ENCODE measurements around the gene HIVEP1. TPM values are rescaled to one million over a fixed set of nuclear protein-coding genes. Genes with fewer than 3 reads are reported as not detected.

The HIVEP1 gene
- total RNA-seq, 1 donor from 2014 or later, result 45.4 TPM

DNA sequence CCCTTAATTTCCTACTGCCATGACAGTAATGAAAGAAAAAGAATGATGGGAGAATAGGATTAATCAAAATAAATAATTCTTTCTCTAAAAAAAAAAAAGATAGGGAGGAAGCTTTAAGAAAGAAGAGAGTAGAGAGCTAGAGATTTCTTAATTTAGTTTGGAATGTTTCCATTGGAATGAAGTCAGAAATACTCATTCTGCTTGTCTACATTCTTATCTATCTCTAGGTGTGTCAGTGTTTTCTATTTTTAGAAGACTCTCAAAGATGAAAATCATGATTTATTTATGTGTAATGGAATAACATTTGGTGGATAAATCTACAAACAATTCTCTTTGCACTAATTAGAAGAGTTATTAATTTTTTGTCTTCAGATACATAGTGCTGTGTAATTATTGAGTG, 38.0 kb upstream of the HIVEP1 start:
- no peaks in the 10 kb centered on the region for H3K27me3 ChIP-seq (ENCODE audit: control insufficient read depth, insufficient read depth, low read length)
- TF ChIP-seq, protein P1, sequence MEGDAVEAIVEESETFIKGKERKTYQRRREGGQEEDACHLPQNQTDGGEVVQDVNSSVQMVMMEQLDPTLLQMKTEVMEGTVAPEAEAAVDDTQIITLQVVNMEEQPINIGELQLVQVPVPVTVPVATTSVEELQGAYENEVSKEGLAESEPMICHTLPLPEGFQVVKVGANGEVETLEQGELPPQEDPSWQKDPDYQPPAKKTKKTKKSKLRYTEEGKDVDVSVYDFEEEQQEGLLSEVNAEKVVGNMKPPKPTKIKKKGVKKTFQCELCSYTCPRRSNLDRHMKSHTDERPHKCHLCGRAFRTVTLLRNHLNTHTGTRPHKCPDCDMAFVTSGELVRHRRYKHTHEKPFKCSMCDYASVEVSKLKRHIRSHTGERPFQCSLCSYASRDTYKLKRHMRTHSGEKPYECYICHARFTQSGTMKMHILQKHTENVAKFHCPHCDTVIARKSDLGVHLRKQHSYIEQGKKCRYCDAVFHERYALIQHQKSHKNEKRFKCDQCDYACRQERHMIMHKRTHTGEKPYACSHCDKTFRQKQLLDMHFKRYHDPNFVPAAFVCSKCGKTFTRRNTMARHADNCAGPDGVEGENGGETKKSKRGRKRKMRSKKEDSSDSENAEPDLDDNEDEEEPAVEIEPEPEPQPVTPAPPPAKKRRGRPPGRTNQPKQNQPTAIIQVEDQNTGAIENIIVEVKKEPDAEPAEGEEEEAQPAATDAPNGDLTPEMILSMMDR (IDR thresholded peaks at IDR 0.05; ENCODE audit: insufficient read depth, low read length, poor library complexity, severe bottlenecking), result no peak
- no peaks in the 10 kb centered on the region for H3K36me3 ChIP-seq (ENCODE audit: control insufficient read depth, insufficient read depth, low read length)
- DNase-seq (ENCODE audit: low read depth), result no peak
- no peak overlapping the region for H3K4me3 ChIP-seq (ENCODE audit: low read depth, low read length)

DNA sequence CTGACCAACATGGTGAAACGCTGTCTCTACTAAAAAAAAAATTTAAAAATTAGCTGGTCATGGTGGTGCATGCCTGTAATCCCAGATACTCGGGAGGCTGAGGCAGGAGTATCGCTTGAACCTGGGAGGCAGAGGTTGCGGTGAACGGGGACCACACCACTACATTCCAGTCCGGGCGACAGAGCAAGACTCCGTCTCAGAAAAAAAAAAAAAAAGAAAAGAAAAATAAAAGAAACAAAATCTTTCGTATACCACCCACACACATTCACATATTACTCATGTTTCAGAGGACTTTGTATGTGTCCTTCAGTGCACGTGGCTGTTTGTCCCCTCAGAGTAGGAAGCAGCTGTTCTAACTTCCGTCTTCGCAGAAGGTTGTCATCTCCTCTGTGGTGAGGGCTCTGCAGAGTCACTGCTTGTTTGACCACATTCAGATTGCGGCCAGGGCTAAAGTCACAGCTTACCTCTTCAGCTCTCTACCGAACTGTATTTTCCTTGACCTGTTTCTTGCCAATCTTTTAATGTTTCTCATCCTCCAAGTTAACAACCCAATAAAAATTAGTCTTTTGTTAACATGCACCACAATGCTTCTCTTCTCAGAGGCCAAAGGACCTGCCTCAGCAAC, 36.6 kb upstream of the HIVEP1 start:
- no peak overlapping the region for H3K4me3 ChIP-seq (ENCODE audit: low read depth, low read length)

DNA sequence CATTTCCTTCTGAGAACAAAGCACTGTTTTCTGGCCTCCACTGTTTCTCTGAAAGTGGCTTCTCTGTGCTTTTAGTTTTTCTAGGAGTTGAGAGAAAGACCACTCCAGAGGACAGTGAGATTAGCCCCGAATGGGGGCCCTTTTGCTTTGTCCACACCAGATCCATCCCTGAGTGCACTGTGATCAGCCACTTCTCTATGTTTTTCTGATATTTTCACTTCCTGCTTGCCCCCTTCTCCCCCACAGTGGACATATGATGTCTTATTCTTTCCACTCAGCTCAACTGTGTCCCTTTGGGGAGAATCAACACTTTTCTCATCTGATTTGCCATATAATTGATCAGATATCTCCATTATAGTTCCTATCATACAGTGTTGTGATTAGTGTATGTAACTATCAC, 35.6 kb upstream of the HIVEP1 start:
- Histone ChIP-seq H3K4me3 (ENCODE audit: low read depth, low read length) (no peak overlapping the region), H3K36me3 (ENCODE audit: control insufficient read depth, insufficient read depth, low read length) (no peaks in the 10 kb centered on the region), H3K27me3 (ENCODE audit: control insufficient read depth, insufficient read depth, low read length) (no peaks in the 10 kb centered on the region)
- DNase-seq (ENCODE audit: low read depth), result no peak
- TF ChIP-seq, protein P1 (IDR thresholded peaks at IDR 0.05; ENCODE audit: insufficient read depth, low read length, poor library complexity, severe bottlenecking), result no peak

More for the DNA sequence above, 36.6 kb upstream of the HIVEP1 start:
- TF ChIP-seq, protein P1 (IDR thresholded peaks at IDR 0.05; ENCODE audit: insufficient read depth, low read length, poor library complexity, severe bottlenecking), result no peak
- no peaks in the 10 kb centered on the region for H3K36me3 ChIP-seq (ENCODE audit: control insufficient read depth, insufficient read depth, low read length)
- H3K27me3 ChIP-seq (ENCODE audit: control insufficient read depth, insufficient read depth, low read length), result no peaks in the 10 kb centered on the region
- no peak for DNase-seq (ENCODE audit: low read depth)

DNA sequence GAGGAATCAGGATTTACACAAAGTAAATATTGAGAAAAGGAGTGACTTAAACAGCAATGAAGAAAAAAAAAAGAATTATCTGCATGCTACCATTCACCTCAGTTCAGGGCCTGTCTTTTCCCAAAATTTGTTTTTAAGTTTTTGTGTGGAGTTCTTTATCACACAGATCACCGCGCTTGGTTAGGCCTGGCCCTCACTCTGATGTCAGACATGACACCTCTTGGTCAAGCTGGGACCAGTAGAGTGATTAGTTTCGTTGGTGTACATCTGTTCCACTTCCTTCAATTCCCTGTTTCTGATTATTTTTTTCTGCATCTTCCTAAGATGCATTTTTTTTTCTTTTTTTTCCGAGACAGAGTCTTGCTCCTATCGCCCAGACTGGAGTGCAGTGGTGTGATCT, 34.9 kb upstream of the HIVEP1 start:
- TF ChIP-seq, protein P1 (IDR thresholded peaks at IDR 0.05; ENCODE audit: insufficient read depth, low read length, poor library complexity, severe bottlenecking), result no peak
- Histone ChIP-seq H3K36me3 (ENCODE audit: control insufficient read depth, insufficient read depth, low read length) (no peaks in the 10 kb centered on the region), H3K27me3 (ENCODE audit: control insufficient read depth, insufficient read depth, low read length) (no peaks in the 10 kb centered on the region), H3K4me3 (ENCODE audit: low read depth, low read length) (no peak overlapping the region)
- DNase-seq (ENCODE audit: low read depth), result no peak

DNA sequence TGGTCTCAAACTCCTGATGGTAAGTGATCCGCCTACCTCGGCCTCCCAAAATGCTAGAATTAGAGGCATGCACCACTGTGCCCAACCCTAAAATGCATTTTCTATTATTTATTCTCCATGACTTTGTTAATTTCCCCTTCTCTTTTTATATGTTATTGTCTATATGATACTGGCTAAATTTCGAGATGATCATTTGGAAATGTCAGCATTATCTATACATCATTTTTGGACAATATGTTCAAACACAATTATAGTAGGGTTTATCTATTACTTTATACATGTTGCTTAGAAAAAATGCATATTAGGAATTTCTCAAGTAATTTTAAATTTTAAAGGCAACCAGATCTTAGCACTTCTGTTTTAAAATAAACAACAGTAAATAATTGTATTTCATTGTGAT, 34.4 kb upstream of the HIVEP1 start:
- TF ChIP-seq, protein P1 (IDR thresholded peaks at IDR 0.05; ENCODE audit: insufficient read depth, low read length, poor library complexity, severe bottlenecking), result no peak
- Histone ChIP-seq H3K27me3 (ENCODE audit: control insufficient read depth, insufficient read depth, low read length) (no peaks in the 10 kb centered on the region), H3K36me3 (ENCODE audit: control insufficient read depth, insufficient read depth, low read length) (no peaks in the 10 kb centered on the region), H3K4me3 (ENCODE audit: low read depth, low read length) (no peak overlapping the region)
- DNase-seq (ENCODE audit: low read depth), result no peak
